ENCODE results near the gene PCDHB14.

Gene PCDHB14

GRCh38 chr5:141261238-141261546 is 38.0 kb downstream of the PCDHB14 start:
- no peak overlapping the region for H3K27ac ChIP-seq
- no peak for TF ChIP-seq ZFX (IDR thresholded peaks at IDR 0.05; ENCODE audit: borderline replicate concordance)
- TF ChIP-seq, protein P1, sequence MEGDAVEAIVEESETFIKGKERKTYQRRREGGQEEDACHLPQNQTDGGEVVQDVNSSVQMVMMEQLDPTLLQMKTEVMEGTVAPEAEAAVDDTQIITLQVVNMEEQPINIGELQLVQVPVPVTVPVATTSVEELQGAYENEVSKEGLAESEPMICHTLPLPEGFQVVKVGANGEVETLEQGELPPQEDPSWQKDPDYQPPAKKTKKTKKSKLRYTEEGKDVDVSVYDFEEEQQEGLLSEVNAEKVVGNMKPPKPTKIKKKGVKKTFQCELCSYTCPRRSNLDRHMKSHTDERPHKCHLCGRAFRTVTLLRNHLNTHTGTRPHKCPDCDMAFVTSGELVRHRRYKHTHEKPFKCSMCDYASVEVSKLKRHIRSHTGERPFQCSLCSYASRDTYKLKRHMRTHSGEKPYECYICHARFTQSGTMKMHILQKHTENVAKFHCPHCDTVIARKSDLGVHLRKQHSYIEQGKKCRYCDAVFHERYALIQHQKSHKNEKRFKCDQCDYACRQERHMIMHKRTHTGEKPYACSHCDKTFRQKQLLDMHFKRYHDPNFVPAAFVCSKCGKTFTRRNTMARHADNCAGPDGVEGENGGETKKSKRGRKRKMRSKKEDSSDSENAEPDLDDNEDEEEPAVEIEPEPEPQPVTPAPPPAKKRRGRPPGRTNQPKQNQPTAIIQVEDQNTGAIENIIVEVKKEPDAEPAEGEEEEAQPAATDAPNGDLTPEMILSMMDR (IDR thresholded peaks at IDR 0.05): no peak

DNA sequence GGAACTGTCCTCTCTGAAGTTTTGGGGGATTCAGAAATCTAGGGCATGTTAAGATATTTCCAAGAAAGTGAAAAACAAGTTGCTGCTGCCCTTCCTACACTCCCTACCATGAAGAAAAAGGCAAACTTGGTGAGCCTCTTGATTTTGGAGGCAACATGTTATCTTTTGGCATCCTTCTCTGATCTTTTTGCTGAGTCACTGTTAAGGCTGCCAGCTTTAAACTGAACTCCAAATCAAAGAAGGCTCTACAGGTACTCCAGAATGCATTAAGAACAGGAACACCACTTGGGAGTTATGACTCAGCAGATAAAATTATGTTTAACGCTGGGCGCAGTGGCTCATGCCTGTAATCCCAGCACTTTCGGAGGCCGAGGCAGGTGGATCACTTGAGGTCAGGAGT is 46.1 kb downstream of the PCDHB14 start:
- no peak overlapping the region for H3K27ac ChIP-seq
- TF ChIP-seq, protein P1 (IDR thresholded peaks at IDR 0.05): no peak
- TF ChIP-seq ZFX (IDR thresholded peaks at IDR 0.05; ENCODE audit: borderline replicate concordance): no peak

DNA sequence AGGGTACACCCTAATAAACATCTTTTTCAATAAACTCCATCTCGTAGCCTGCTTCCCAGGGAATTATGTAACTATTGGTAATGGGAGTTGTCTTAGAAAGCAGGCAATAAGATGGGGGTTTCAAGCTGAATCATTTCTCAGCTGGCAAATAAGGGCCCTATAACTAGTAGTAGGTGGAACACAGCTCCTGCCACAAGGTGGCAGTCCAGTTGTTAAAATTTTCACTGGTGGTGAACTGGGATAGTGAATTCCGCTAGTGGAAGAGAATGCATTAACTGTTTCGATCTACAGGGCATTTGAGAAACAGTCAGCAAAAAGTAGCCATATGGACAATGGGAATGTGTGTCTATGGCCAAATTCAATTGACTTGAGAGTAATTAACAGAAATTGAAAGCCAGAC is 49.8 kb downstream of the PCDHB14 start:
- no peak overlapping the region for H3K27ac ChIP-seq
- TF ChIP-seq, protein P1 (IDR thresholded peaks at IDR 0.05): peak; percentile 28; the same call in 1 of the 2 replicates
- no peak for TF ChIP-seq ZFX (IDR thresholded peaks at IDR 0.05; ENCODE audit: borderline replicate concordance)

Measured in 22Rv1 (cell line).